GM12872 (cell line): Measurements from ENCODE around the gene HEG1.

ENCODE experiments used
- CTCF ChIP-seq: IDR thresholded peaks from 3 replicates; pipeline ENCODE4 v1.5.1; 2011; ENCODE audit warnings: low read depth, mild to moderate bottlenecking, low read length, moderate library complexity; ENCODE audit not compliant: insufficient read depth

HEG1 gene

GRCh38 chr3:124937049-124937448, 118.7 kb downstream of the HEG1 start:
- TF ChIP-seq CTCF = no peak

- no peak for TF ChIP-seq CTCF
These were observed 119.8 kb downstream of the HEG1 start for GRCh38 chr3:124935794-124936542.

GRCh38 chr3:124935264-124935663, 120.5 kb downstream of the HEG1 start:
- TF ChIP-seq CTCF = no peak

GRCh38 chr3:124934577-124934976, 121.2 kb downstream of the HEG1 start, which contains the start of gene MUC13:
TSS of gene MUC13 (minus strand) at chr3:124934751. CDS start at chr3:124934712, 39 bp downstream.
- no peak for TF ChIP-seq CTCF

- peak; percentile 75 for TF ChIP-seq CTCF
These were observed 127.2 kb downstream of the HEG1 start for GRCh38 chr3:124928333-124929202.

- no peak for TF ChIP-seq CTCF
These were observed 128.2 kb downstream of the HEG1 start for GRCh38 chr3:124927574-124928045.

GRCh38 chr3:124926426-124927101, 129.2 kb downstream of the HEG1 start:
- no peak for TF ChIP-seq CTCF
